DND-41 (cell line): ENCODE results near the gene CXCL9.

Experiments used
- CTCF ChIP-seq: IDR thresholded peaks from 2 replicates; pipeline ENCODE4 v1.5.1; 2012; ENCODE audit warnings: borderline replicate concordance, low read length, moderate library complexity, mild to moderate bottlenecking; ENCODE audit not compliant: poor library complexity, severe bottlenecking; ENCODE audit errors: extremely low read depth
- EZH2 ChIP-seq: IDR thresholded peaks from 3 replicates; pipeline ENCODE4 v1.6.1; 2012; ENCODE audit warnings: borderline replicate concordance, low read depth, mild to moderate bottlenecking, moderate library complexity, low read length, inconsistent platforms; ENCODE audit not compliant: severe bottlenecking

GRCh38 chr4:75997081-75997480 lies 10.2 kb downstream of the CXCL9 start:
- no peak for TF ChIP-seq EZH2
- no peak for TF ChIP-seq CTCF
